GM21619 (cell line): ENCODE measurements around the gene UPK2.
A peak's percentile ranks its signal among the peaks of the same experiment; 100 is the strongest.

Experiments
- ATAC-seq: cut with Tn5 transposase; IDR thresholded peaks from one replicate; pipeline ENCODE4 v1.9.1; 2021; ENCODE audit not compliant: unreplicated experiment

The UPK2 gene

DNA sequence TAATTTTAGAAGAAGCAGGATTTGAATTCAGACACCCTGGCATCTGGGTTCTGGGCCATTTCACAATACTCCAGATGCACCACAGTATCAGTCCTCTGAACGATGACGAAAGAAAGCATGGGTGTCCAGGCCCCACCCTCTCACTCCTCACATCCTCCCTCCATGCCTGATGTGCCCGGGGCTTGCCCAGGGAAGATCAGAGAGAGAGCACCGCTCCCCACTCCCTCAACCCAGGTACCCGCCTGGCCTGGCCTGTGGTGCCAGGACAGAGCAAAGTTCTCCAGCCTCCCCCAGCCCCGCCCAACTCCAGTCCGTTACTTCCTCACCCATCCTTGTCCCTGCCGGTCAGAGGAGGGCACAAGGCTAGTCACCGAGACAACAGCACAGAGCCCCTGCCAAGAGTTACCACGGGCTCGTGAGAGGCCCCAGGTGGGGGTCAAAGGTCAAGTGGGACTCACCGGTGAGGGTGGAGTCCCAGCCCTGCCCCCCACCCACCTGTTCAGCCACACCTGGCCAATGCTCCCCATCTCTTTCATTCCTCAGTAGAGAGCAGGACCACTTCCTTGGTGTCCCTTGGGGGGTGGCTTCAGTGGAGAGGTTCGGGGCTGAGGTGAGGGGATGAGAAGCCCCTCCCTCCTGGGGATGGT is 38.5 kb upstream of the UPK2 start:
- ATAC-seq = no peak

DNA sequence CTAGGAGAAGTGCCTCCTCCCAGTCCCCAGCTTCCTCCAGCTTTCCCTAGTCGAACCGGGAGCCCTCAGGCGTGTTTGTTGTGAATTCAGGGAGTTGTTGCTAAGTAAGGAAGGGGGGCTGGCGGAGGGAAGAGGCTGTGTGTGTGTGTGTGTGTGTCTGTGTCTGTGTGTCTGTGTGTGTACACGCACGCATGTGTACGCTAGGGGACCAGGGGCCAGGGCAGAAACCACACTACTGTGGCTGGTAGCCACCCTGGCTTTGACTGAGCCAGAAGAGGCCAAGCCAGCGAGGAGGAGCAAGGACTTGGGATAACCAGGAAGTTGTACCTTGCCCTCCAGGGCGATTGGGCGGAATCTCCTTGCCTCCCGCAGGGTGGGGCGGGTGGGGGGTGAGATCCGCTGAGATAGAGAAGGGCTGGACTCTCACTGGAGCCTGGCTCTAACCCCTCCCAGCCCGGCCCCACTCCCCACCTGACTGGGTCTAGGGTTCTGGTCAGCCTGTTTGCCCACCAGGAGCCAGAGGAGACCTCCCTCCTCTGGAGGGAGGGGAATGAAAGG is 37.9 kb upstream of the UPK2 start:
- ATAC-seq = no peak

DNA sequence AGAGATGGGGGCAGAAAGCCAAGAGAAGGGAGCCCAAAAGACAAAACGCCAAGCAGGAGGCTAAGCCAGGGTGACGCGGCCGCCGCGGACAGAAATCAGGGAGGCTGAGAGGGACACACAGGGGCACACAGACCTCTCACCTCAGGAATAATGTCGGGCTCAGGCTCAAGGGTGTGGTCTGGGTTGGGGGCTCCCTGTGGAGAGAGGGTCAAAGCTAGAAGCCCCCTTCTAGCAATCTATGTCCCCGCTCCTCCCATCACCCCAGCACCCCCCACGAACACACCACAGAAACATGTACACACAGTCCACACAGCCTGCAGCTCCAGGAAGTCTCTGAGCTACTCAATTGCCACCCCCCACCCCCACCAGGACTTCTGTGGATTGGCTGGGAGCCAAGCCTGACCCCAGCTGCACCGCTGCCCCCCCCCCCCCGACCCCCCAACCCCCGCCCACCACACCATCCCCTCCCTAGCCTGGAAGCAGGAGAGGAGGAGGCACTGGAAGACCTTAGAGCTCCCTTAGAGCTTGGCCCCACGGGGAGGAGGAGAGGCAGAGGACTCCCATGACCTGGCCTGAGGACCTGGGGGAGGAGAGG is 37.3 kb upstream of the UPK2 start:
- no peak for ATAC-seq

DNA sequence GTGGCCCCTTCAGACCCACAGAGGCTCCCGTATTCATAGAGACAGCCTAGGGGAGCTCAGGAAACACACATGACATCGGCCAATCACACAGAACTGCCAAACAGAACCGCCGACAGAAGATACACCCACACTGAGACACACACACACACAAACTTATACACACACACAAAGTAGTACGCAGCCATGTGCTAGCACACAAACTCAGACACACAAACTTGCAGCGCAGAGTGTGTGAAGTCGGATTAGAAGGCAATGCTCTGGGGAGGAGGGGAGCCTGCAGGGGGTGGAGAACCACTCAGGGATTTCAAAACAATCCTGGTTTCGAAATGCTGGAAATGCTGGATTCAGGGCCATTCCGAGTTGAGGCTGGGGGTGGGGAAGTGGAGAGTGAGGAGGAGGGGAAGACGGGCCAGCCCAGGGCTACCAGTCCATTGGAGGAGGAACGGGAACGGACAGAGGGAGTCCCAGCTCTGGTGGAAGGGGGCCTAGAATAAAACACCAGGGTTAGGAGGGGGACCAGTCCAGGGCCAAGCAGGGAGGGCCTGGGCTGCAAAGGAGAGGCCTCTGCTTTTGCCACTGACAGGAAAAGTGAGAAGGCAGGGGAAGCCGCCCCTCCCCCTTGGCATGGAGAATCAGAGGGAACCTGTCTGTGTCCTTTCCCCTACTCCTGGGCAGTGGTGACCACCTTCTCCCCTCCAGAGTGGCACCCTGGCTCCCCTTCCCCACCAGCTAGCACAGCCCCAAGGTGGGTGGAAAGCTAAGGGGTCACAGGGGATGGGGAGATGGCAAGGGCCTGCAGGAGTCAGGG is 34.8 kb upstream of the UPK2 start:
- ATAC-seq = no peak

DNA sequence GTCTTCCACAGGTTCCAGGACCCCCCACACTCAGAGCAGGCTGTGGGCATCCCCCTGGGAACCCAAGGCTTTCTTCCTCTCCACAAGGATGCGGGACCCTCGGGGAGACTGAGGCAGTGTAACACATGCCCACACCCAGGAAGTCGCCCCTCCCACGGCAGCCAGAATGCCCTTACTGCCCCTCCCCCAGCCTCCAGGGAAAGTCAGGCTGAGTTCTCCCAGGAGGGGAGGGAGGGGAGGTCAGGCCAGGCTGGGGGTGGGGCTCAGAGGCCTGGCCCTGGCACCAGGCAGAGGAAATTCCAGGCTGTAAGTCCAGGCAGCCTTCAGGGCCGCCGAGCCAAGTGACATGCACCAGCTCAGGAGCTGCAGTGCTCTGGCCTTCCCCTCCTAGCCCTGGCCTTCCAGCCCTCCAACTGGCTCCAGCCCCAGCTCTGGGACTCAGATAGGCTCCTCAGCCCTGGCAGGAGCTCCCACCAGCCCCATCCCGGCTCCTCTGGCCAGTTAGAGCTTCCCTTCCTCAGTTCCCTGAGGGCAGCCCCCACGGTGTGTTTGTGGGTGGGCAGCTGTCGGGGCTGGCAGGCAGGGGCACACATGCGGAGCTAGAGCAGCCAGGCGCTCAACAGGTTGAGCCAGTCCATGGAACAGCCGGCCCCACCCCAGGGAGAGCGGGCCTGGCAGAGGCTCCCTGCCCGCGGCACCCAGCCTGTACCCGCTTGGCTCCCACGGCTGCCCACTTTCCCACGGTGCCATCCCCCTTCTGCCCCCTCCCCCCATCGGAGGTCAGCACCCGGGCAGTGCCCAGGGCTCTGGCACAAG is 34.0 kb upstream of the UPK2 start:
- no peak for ATAC-seq

DNA sequence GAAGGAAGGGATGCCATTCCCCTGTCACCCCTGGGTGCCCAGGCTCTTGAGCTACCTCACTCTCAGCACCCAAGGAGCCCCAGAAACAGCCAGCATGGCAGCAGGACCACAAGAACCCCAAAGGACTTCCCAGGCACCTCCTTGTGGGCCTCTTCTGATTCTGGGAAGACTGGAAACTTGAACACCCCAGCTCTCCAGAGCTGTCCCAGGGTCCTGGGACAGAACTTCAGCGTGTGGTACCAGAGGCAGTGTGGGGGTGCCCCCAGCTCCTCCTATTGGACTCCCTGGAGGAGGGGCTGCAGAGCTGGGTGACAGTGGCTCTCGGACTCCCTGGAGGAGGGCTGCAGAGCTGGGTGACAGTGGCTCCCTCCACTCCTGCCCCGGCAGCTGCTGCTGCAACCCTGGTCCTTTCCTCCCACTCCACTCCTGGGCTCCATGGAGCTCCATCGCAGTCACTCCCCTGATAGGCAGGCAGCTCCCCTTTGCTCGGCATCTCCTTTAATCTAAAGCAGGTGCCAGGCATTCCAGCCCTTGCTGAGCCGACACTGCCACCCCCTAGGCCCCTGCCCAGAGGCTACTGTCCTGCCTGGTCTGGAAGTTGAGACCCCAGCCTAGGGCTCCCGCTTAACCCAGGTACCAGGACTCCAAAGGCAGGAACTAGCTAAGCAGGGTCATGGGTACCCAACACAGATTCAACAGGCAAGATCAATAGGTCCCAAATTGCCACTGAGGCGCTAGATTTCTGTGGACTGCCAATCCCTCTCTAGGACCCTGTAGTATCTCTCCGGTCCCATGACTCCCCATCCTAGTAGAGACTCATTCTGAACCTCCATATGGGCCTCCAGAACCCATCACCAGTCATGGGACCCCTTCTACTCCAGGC is 33.1 kb upstream of the UPK2 start:
- no peak for ATAC-seq

DNA sequence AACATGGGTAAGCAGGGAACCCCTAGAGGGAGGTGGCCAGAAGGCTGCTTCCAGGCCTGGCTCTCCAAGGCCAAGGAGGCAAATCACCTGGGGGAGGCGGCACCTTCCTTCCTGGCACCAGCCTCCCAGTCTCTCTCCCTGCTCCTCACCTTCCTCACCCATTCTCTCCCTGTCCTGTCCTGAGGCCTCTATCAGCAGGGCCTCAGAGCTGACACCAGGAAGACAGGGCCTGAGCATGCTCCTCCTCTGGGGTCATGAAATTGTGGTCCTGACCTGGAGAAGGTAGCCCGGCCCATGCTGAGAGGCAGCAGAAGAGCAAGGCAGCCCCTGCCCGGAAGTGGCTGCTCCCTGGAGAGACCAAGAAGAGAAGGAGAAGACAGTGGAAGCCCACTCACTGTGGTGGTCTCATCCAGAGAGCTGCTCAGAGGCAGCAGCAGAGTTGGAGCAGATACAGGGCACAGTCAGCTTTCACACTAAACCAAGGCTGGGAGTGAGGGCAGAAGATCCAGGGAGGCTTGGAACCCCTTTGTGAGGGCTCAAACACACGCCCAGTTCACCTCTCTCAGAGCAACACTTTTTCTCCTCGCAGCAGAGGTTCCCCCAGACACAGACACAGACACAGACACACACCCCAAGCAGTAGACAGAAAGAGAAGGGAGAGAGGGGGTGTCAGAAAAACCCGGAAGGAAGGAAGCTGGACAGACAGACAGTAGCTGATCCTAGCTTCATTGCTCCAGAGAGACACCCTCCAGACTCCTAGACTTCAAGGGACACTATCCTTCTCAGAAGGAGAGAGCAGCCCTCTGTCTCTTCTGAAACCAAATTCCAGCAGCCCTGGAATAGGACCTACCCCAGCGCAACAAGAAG is 32.1 kb upstream of the UPK2 start:
- ATAC-seq = no peak

DNA sequence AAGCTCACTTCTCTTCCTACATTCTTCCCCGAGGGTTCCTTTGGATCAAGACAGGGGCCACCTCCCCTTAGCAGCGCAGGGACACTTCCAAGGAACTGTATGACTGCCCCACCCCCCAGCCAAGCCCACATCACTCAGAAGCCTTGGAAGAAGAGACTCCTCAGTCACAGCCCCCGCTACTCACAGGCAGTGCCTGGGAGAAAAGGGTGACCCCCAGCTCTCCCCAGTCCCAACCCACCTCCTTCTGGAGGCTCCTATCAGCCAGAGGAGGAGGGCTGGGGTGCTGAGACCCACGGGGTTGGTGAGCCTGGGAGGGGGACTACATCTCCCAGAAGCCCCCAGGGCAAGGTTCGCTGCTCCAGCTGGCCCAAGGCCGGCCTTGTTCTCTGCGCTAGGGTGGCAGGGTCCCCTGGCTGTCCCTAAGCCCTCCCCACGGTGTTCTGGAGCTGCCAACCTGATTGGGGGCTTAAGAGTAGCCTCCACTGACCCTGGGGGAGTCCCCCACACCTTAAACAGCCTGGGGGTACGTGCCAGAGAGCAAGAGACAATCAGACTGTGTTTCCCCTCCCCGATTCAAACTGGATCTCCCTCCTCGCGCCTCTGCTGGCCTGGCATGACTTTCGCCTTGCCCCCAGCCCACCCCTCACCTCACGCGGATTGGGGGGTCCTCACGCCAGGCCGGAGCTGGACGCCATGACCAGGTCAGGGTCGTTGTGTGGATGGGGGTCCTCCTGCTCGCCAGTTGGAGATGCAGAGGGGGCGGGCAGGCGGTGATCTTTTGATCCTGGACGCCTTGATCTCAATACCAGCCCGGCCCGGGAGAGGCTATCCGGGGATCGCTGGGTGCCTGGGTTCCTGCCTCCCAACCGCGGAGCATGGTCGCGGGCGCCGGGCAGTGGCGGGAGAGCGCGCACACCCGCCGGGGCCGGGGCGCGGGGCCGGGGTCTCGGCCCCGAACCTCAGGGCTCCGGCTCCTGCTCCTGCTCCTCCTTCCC is 31.2 kb upstream of the UPK2 start:
- ATAC-seq = no peak

DNA sequence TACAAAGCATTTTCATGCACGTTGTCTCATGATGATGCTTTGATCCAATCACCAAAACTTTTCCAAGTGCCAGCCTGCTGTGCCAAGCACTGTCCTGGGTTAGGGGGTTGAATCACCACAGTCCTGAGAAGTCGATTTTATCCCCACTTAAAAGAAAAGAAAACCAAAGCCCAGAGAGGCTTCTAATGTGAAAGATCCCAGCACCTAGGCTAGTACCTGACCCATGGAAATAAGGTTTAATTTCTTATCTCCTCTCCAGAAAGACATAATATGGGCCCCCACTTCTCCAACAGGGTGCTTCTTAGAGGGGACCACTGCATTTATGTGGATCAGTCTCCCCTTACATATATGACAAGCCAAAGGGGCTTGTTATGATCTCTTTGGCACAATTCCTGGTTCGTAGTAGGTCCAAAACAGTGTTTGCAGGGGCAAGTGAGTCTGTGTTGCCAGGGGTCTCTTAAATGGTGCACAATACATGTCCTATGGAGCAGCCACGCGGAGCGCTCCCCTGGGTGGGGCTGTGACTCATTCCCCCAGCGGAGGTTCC is 28.5 kb upstream of the UPK2 start:
- no peak for ATAC-seq

DNA sequence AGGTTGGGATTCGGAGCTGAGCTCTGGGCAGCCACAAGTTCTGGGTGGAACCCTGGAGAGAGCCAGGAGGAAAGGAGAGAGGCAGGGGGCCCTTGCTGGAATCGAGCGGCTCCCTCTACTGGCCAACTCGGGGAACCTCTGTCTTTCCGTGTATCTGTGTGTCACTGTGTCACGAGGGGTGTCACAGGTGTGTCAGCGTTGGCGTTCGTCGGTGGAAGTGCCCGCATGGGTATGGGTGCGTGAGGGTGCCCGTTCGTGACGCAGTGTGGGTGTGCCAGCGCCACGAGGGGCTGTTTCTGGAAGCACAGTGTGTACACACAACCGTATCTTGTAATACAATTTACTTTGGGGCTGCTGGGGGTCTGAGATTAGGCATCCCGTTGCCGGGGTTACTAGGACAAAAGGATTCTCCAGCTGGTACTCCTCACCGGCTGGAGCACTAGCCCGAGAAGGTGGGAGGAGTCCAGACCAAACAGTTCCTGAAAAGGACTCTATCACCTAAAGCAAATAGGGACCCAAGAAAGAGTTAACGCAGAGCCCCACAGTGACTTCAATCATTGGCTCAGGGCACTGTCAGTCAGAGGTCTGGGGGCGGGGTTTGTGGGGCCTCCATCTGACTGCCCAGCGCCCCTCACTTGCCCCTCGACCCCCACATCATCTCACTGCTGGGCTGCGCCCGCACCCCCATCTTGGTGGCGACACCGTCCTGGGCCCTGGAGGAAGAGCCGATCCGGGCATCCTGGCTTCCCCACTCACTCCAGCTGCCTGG is 27.8 kb upstream of the UPK2 start:
- ATAC-seq = peak; percentile 37

DNA sequence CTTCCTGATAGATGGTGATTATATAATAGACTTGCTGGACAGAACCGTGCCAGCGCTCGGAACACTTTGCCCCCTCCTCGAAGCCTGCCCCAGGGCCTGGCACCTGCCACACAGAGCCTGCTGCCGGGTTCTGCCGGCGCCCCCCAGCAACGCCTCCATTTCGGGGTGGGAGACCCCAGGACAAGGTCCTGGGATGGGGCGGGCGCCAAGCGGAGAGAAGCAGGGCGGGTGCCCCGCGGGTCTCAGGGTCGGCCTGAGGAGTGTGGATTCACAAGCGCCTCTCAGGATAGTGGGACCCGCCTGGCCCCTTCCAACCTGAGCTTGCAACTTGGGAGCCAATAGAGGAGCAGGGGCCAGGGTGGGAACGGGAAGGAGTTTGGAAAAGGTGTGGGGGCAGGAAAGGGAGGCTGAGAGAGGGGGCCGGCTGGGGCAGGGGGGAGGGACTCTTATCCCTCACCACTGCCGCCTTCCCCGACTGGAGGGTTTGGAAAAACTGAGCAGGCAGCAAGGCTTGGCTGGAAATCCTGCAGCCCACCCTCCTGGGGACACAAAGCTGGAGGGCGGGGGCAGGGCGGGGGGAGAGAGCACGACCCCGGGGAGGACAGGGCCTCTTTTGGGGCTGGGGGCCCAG is 27.1 kb upstream of the UPK2 start:
- ATAC-seq = no peak

DNA sequence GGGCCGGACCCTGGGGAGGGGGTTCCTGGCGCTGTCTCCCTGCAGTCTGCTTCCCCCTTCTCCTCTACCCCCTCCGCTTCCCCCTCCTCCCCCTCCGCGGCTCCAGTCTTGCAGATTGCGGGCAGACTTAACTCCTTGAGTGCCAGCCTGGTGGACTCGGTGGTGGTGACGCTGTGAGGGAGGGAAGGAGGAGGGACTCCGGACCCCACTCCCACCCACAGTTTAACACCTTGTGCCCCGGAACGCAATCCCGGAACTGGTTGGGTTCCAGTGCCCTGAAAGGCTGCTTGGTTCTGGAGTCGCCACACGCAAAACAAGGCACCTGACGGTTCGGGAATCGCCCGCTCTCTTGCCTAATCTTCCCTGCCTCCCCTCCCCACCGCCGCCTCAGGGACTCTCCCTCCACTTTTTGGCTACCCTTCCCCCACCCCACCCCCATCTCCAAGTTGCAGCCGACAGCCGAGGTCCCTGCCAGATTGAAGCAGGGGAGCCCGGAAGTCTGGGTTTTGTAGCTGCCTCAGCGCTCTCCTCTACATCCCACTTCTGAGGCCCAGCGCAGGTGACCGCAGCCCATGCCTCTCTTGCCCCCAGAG is 26.5 kb upstream of the UPK2 start:
- no peak for ATAC-seq

DNA sequence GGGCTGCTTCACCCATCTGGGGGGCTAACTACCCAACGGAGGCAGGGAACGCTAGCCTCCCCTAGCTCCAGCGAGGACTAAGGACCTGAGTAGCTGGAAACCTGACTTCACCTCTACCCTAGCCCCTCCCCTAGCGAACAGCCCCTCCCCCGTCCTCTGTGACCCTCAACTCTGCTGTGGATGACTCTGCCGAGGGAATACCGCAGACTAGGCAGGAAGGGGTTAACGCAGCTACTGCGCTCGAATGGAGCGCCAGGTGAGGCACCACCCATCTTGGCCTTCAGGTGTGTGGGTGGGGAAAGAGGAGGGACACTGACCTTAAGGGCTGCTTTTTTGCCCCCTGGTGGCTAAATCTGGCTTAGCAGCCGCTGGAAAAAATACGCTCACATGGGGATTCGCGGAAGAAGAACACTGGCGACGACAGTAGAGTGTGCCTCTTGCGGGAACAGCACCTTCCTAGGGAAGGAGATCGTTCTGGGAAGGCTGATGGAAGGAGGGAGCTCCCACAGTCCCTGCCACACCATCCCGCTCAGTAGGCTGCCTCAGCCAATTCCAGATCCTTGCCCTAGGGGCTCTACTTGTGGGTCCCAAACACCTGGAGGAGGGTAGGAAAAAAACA is 25.9 kb upstream of the UPK2 start:
- no peak for ATAC-seq

DNA sequence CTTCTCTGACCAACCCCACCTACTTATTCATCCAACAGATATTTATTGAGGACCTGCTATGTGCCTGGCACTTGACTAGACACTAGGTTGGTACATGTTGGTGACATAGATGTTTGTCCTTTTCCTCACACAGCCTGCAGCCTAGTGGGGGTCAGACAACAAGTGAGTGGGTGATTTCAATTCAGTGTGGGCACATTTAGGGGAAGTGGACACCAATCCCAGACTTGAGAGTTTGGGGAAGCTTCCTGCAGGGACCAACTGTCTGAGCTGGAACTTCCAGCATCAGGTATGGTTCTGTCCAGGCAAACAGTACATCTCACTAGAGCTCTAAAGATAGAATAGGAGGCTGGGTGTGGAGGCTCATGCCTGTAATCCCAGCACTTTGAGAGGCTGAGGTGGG is 24.5 kb upstream of the UPK2 start:
- no peak for ATAC-seq

DNA sequence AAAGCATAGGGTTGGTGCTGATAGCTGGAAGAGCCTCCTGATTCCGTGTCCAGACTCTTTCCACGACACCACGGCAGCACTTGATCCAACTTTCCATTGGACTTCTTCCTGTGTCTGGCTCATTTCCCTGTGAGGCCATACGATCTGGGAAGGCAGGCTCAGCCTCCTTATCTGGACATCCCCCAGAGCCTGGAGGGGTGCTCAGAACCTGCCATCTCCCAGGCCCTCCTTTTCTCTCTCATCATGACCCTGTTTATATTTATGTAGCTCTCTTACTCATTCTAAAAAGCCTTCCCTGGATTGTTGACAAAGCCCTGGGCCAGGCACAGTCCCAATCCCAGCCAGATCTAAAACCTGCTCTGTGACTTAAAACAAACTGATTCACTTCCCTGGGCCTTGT is 22.6 kb upstream of the UPK2 start:
- ATAC-seq = no peak

DNA sequence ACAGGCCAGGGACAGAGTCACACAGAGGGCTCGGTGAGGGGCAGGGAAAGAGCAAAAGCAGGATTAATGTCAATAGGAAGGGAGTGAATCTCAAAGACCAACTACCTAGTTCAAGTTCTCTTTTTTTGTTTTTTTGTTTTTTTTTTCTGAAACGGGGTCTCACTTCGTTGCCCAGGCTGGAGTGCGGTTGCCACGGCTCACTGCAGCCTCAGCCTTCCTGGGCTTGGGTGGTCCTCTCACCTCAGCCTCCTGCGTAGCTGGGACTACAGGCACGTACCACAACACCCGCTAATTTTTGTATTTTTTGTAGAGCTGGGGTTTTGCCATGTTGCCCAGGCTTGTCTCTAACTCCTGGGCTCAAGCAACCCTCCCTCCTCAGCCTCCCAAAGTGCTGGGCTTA is 20.7 kb upstream of the UPK2 start:
- ATAC-seq = no peak
